Ishikawa (cell line): ENCODE measurements around the gene PRR13.

Experiments
- CEBPB ChIP-seq: IDR thresholded peaks from 2 replicates; pipeline ENCODE4 v1.6.1; 2012
- CREB1 ChIP-seq: IDR thresholded peaks from 2 replicates; pipeline ENCODE4 v1.6.1; 2012; ENCODE audit warnings: low read depth
- EGR1 ChIP-seq: IDR thresholded peaks from 2 replicates; pipeline ENCODE4 v1.6.1; 2012
- EP300 ChIP-seq: IDR thresholded peaks from 2 replicates; pipeline ENCODE4 v1.6.1; 2012; ENCODE audit warnings: borderline replicate concordance
- FOXM1 ChIP-seq: IDR thresholded peaks from 2 replicates; pipeline ENCODE4 v1.6.1; 2012; ENCODE audit warnings: low read depth, borderline replicate concordance
- NFIC ChIP-seq: IDR thresholded peaks from 2 replicates; pipeline ENCODE4 v1.6.1; 2012
- RAD21 ChIP-seq: IDR thresholded peaks from 2 replicates; pipeline ENCODE4 v1.6.1; 2012; ENCODE audit warnings: low read depth
- TAF1 ChIP-seq: IDR thresholded peaks from 2 replicates; pipeline ENCODE4 v1.6.1; 2012; ENCODE audit warnings: low read depth, mild to moderate bottlenecking
- TCF12 ChIP-seq: IDR thresholded peaks from 2 replicates; pipeline ENCODE4 v1.6.1; 2012; ENCODE audit warnings: low read depth
- TEAD4 ChIP-seq: IDR thresholded peaks from 2 replicates; pipeline ENCODE4 v1.6.1; 2012
- YY1 ChIP-seq: IDR thresholded peaks from 2 replicates; pipeline ENCODE4 v1.6.1; 2012; ENCODE audit warnings: low read depth
- ZBTB7A ChIP-seq: IDR thresholded peaks from 2 replicates; pipeline ENCODE4 v1.6.1; 2012; ENCODE audit warnings: low read depth
- TF ChIP-seq, protein P1 (sequence below): IDR thresholded peaks from 2 replicates; pipeline ENCODE4 v1.6.1; 2012
- TF ChIP-seq, protein P2 (sequence below): IDR thresholded peaks from 2 replicates; pipeline ENCODE4 v1.6.1; 2012
- TF ChIP-seq, protein P3 (sequence below): IDR thresholded peaks from 2 replicates; pipeline ENCODE4 v1.6.1; 2012; ENCODE audit warnings: low read depth, mild to moderate bottlenecking

The PRR13 gene

DNA sequence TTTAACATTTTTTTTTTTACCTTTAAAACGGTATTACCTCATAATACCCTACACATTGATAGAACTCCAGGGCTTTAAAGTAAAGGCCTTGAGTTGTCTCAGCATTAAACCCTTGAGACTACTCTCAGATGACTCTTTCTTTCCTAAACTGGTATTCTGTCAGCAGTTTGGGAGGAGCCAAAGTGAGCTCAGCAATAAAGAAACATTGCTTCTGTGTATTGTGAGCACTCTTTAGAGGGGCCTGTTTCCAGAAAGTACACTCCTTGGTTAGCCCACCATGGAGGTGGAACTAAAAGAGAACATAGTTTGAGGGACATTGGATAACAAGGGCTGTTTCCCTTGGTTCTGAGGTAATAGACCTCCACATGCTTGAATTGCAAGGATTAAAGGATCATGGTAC is 37.3 kb downstream of the PRR13 start:
- TF ChIP-seq, protein P1, sequence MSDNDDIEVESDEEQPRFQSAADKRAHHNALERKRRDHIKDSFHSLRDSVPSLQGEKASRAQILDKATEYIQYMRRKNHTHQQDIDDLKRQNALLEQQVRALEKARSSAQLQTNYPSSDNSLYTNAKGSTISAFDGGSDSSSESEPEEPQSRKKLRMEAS: no peak
- TF ChIP-seq EGR1: no peak
- TF ChIP-seq YY1: no peak
- TF ChIP-seq, protein P2, sequence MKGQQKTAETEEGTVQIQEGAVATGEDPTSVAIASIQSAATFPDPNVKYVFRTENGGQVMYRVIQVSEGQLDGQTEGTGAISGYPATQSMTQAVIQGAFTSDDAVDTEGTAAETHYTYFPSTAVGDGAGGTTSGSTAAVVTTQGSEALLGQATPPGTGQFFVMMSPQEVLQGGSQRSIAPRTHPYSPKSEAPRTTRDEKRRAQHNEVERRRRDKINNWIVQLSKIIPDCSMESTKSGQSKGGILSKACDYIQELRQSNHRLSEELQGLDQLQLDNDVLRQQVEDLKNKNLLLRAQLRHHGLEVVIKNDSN: no peak
- TF ChIP-seq TAF1: no peak
- no peak for TF ChIP-seq CEBPB
- TF ChIP-seq NFIC: no peak
- TF ChIP-seq RAD21: no peak
- TF ChIP-seq, protein P3, sequence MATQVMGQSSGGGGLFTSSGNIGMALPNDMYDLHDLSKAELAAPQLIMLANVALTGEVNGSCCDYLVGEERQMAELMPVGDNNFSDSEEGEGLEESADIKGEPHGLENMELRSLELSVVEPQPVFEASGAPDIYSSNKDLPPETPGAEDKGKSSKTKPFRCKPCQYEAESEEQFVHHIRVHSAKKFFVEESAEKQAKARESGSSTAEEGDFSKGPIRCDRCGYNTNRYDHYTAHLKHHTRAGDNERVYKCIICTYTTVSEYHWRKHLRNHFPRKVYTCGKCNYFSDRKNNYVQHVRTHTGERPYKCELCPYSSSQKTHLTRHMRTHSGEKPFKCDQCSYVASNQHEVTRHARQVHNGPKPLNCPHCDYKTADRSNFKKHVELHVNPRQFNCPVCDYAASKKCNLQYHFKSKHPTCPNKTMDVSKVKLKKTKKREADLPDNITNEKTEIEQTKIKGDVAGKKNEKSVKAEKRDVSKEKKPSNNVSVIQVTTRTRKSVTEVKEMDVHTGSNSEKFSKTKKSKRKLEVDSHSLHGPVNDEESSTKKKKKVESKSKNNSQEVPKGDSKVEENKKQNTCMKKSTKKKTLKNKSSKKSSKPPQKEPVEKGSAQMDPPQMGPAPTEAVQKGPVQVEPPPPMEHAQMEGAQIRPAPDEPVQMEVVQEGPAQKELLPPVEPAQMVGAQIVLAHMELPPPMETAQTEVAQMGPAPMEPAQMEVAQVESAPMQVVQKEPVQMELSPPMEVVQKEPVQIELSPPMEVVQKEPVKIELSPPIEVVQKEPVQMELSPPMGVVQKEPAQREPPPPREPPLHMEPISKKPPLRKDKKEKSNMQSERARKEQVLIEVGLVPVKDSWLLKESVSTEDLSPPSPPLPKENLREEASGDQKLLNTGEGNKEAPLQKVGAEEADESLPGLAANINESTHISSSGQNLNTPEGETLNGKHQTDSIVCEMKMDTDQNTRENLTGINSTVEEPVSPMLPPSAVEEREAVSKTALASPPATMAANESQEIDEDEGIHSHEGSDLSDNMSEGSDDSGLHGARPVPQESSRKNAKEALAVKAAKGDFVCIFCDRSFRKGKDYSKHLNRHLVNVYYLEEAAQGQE: no peak
- TF ChIP-seq CREB1: no peak
- TF ChIP-seq TEAD4: no peak

DNA sequence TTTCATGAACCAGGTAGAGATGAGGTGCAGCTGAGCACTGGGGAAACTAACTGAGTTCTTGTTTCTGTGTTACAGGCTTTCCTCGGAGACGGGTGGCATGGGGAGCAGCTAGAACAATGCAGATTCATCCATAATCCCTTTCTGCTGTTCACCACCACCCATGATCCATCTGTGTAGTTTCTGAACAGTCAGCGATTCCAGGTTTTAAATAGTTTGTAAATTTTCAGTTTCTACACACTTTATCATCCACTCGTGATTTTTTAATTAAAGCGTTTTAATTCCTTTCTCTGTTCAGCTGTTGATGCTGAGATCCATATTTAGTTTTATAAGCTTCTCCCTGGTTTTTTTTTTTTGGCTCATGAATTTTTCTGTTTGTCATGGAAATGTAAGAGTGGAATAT is 37.8 kb downstream of the PRR13 start:
- TF ChIP-seq EP300 (no peak), YY1 (no peak), CREB1 (no peak), TEAD4 (no peak), ZBTB7A (no peak), FOXM1 (no peak), EGR1 (no peak), RAD21 (no peak), TCF12 (no peak), NFIC (no peak), TAF1 (no peak), CEBPB (no peak)
- TF ChIP-seq, protein P3: no peak
- TF ChIP-seq, protein P2: no peak
- TF ChIP-seq, protein P1: no peak

DNA sequence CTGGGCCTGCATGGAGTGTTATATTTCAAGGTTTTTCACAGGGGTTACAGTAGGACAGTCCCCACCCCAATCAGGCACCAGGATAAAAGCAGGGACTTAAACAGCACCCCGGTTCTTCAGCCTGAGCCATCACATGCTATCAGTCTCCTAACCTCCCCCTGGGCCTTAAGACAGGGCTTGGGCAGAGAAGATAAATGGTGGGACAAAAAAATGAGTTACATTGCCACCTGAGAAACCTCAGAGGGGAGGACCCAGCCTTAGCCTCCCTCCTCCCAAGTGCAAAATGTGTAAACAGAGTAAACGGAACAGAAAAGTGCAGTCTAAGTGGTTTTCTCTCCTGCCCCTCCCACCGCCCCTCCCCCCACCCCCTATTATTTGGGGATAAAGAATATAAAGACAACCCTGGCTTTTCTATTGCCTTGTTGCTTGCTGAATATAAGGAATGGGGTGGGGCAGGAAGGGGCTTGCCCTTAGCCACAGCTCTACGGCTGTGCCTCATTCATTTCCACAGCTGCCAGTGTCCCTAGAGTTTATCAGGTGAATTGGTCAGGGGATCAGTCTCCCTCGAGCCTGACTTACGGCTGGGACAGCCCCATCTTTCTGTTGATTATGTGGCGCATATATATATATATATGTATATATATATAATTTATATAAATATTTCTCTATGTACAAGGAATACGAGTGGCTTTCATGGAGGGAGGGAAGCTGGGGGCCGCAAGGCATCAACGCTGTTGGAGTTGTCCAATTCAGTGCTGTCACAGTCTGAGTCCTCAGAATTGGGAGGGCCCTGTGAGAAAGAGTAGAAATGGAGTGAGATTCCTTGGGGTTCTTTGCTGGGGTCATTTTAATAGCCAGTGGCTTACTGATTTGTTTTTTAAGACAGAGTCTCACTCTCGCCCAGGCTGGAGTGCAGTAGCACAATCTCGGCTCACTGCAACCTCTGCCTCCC is 39.2 kb downstream of the PRR13 start:
- no peak for TF ChIP-seq CEBPB
- no peak for TF ChIP-seq RAD21
- TF ChIP-seq, protein P2: no peak
- TF ChIP-seq NFIC: no peak
- no peak for TF ChIP-seq CREB1
- no peak for TF ChIP-seq EGR1
- TF ChIP-seq, protein P1: no peak
- no peak for TF ChIP-seq TEAD4
- TF ChIP-seq FOXM1: no peak
- no peak for TF ChIP-seq TAF1
- no peak for TF ChIP-seq TCF12
- no peak for TF ChIP-seq ZBTB7A
- no peak for TF ChIP-seq EP300
- TF ChIP-seq, protein P3: no peak
- no peak for TF ChIP-seq YY1
